ENCODE results near the gene FTCD. TPM values are rescaled to one million over a fixed set of nuclear protein-coding genes. Genes with fewer than 3 reads are reported as not detected.

The FTCD gene
- total RNA-seq, 6 experiments from 2014 or later = 141 to 668 (median 417) TPM

GRCh38 chr21:46113497-46114176 lies 41.7 kb downstream of the FTCD start:
- no peak for ATAC-seq
- H3K9me3 ChIP-seq = no peaks in the 10 kb centered on the region
- no peaks in the 10 kb centered on the region for H3K27me3 ChIP-seq
- peak in 1 of 3 donors; percentile 29 for DNase-seq
- H3K36me3 ChIP-seq = no peaks in the 10 kb centered on the region
- no peaks in the 10 kb centered on the region for H3K4me1 ChIP-seq
- intact Hi-C loops (cut with DNase I) = no loop called here
- no peak overlapping the region for H3K4me3 ChIP-seq
- no peak overlapping the region for H3K27ac ChIP-seq
- TF ChIP-seq POLR2A (IDR thresholded peaks at IDR 0.05) (no peak), CTCF (IDR thresholded peaks at IDR 0.05) (no peak)
- 84% methylated on average over 11 of the region's 16 CpGs for WGBS (ENCODE audit: insufficient coverage, low coverage, low lambda C conversion rate, missing lambda C conversion rate)

GRCh38 chr21:46112725-46113215 lies 42.6 kb downstream of the FTCD start:
- Histone ChIP-seq H3K4me1 (no peaks in the 10 kb centered on the region), H3K36me3 (no peaks in the 10 kb centered on the region), H3K27ac (no peak overlapping the region), H3K27me3 (no peaks in the 10 kb centered on the region), H3K9me3 (no peaks in the 10 kb centered on the region), H3K4me3 (no peak overlapping the region)
- DNase-seq (peak; percentile 11 to 52 (median 42)), ATAC-seq (peak in 1 of 4 donors; percentile 0)
- intact Hi-C loops (cut with DNase I) = no loop called here
- no CpG with 5 or more reads among the region's 20 CpGs for WGBS (ENCODE audit: insufficient coverage, low coverage, low lambda C conversion rate, missing lambda C conversion rate)
- TF ChIP-seq CTCF (IDR thresholded peaks at IDR 0.05) = no peak
- no peak for TF ChIP-seq POLR2A (IDR thresholded peaks at IDR 0.05)

- no peaks in the 10 kb centered on the region for H3K9me3 ChIP-seq
- no peaks in the 10 kb centered on the region for H3K27me3 ChIP-seq
- H3K27ac ChIP-seq = no peak overlapping the region
- DNase-seq = peak; percentile 19 to 57 (median 46)
- 89% methylated on average over 14 of the region's 69 CpGs for WGBS (ENCODE audit: insufficient coverage, low coverage, low lambda C conversion rate, missing lambda C conversion rate)
- peak in 1 of 4 donors; percentile 2 for ATAC-seq
- H3K4me3 ChIP-seq = no peak overlapping the region
- TF ChIP-seq POLR2A (IDR thresholded peaks at IDR 0.05) = no peak
- TF ChIP-seq CTCF (IDR thresholded peaks at IDR 0.05) = no peak
- H3K36me3 ChIP-seq = no peaks in the 10 kb centered on the region
- intact Hi-C loops (cut with DNase I) = no loop called here
- H3K4me1 ChIP-seq = no peaks in the 10 kb centered on the region
These were observed 43.3 kb downstream of the FTCD start for GRCh38 chr21:46111857-46112724.

DNA sequence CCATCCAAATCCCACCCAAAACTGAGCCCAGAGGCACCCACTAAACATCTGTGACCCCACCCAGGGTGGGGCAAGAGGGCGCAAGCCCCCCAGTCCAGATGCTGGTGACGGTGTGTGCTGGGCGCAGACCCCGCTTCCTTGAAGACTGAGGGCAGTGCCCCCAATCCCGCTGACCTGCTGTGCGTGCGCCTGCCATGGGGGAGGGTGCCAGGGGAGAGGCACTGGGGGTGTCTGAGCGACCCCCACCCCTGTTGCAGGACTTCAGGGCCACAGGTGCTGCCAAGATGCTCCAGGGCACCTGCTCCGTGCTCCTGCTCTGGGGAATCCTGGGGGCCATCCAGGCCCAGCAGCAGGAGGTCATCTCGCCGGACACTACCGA lies 44.2 kb downstream of the FTCD start:
- intact Hi-C loops (cut with DNase I) = no loop called here

More for the DNA sequence above, 44.2 kb downstream of the FTCD start:
- ATAC-seq = peak in 1 of 4 donors; percentile 0
- Histone ChIP-seq H3K4me1 (no peaks in the 10 kb centered on the region), H3K4me3 (no peak overlapping the region), H3K27ac (no peak overlapping the region), H3K36me3 (no peaks in the 10 kb centered on the region), H3K27me3 (no peaks in the 10 kb centered on the region), H3K9me3 (no peaks in the 10 kb centered on the region)
- WGBS (ENCODE audit: insufficient coverage, low coverage, low lambda C conversion rate, missing lambda C conversion rate) = no CpG with 5 or more reads among the region's 12 CpGs
- peak in 2 of 3 donors; percentile 42 to 50 for DNase-seq
- TF ChIP-seq CTCF (IDR thresholded peaks at IDR 0.05) (no peak), POLR2A (IDR thresholded peaks at IDR 0.05) (no peak)

Data from right lobe of liver (tissue), 6 donors.